HEK293T (cell line): ENCODE data around the gene FAM170B.

Source experiments
- CTCF ChIA-PET: fragments of 350-600 bp; formaldehyde crosslinking; extraction: SDS; loops from one replicate; lab custom pipeline; 2021; ENCODE audit warnings: antibody characterized with exemption, inconsistent platforms; lab: Yijun Ruan, JAX
- POLR2A ChIA-PET: fragments of 350-600 bp; formaldehyde crosslinking; extraction: SDS; loops from one replicate; lab custom pipeline; 2020; ENCODE audit warnings: antibody characterized with exemption, inconsistent platforms; lab: Yijun Ruan, JAX
- DNase-seq: peaks from one replicate; pipeline ENCODE4 v3.0.0; 2012; ENCODE audit warnings: mixed read lengths; ENCODE audit errors: extremely low spot score
- ARNT ChIP-seq: fragments of 450-650 bp; IDR thresholded peaks from 2 replicates; pipeline ENCODE4 v1.6.1; 2017; ENCODE audit warnings: mild to moderate bottlenecking
- BHLHE40 ChIP-seq: fragments of 450-650 bp; IDR thresholded peaks from 2 replicates; pipeline ENCODE4 v1.6.1; 2016; ENCODE audit warnings: mild to moderate bottlenecking, moderate library complexity, borderline replicate concordance
- CTBP1 ChIP-seq: fragments of 450-650 bp; IDR thresholded peaks from 2 replicates; pipeline ENCODE4 v1.6.1; 2016; ENCODE audit warnings: borderline replicate concordance
- ELF4 ChIP-seq: fragments of 450-650 bp; IDR thresholded peaks from 2 replicates; pipeline ENCODE4 v1.6.1; 2017; ENCODE audit warnings: antibody characterized with exemption
- FOXA1 ChIP-seq: fragments of 450-650 bp; IDR thresholded peaks from 2 replicates; pipeline ENCODE4 v1.6.1; 2016; ENCODE audit warnings: mild to moderate bottlenecking
- FOXK2 ChIP-seq: fragments of 450-650 bp; IDR thresholded peaks from 2 replicates; pipeline ENCODE4 v1.6.1; 2016; ENCODE audit warnings: mild to moderate bottlenecking
- FOXM1 ChIP-seq: fragments of 450-650 bp; IDR thresholded peaks from 2 replicates; pipeline ENCODE4 v1.6.1; 2017; ENCODE audit warnings: mild to moderate bottlenecking, borderline replicate concordance
- HDGF ChIP-seq: fragments of 450-650 bp; IDR thresholded peaks from 2 replicates; pipeline ENCODE4 v1.6.1; 2017; ENCODE audit warnings: antibody characterized with exemption, borderline replicate concordance
- L3MBTL2 ChIP-seq: fragments of 450-650 bp; conservative IDR thresholded peaks from 2 replicates; pipeline ENCODE4 v1.6.1; 2016; ENCODE audit warnings: mild to moderate bottlenecking
- LEF1 ChIP-seq: fragments of 450-650 bp; IDR thresholded peaks from 2 replicates; pipeline ENCODE4 v1.6.1; 2017; ENCODE audit warnings: mild to moderate bottlenecking, borderline replicate concordance
- NFRKB ChIP-seq: fragments of 450-650 bp; IDR thresholded peaks from 2 replicates; pipeline ENCODE4 v1.6.1; 2016; ENCODE audit warnings: mild to moderate bottlenecking, moderate library complexity
- SP1 ChIP-seq: fragments of 450-650 bp; IDR thresholded peaks from 2 replicates; pipeline ENCODE4 v1.6.1; 2017
- SUZ12 ChIP-seq: fragments of 450-650 bp; IDR thresholded peaks from 2 replicates; pipeline ENCODE4 v1.6.1; 2016; ENCODE audit warnings: mild to moderate bottlenecking
- TARDBP ChIP-seq: fragments of 450-650 bp; IDR thresholded peaks from 2 replicates; pipeline ENCODE4 v1.6.1; 2016
- ZNF384 ChIP-seq: fragments of 450-650 bp; IDR thresholded peaks from 2 replicates; pipeline ENCODE4 v1.6.1; 2016
- TF ChIP-seq, protein P1 (sequence below): fragments of 450-650 bp; IDR thresholded peaks from 2 replicates; pipeline ENCODE4 v1.6.1; 2016

Gene FAM170B

DNA sequence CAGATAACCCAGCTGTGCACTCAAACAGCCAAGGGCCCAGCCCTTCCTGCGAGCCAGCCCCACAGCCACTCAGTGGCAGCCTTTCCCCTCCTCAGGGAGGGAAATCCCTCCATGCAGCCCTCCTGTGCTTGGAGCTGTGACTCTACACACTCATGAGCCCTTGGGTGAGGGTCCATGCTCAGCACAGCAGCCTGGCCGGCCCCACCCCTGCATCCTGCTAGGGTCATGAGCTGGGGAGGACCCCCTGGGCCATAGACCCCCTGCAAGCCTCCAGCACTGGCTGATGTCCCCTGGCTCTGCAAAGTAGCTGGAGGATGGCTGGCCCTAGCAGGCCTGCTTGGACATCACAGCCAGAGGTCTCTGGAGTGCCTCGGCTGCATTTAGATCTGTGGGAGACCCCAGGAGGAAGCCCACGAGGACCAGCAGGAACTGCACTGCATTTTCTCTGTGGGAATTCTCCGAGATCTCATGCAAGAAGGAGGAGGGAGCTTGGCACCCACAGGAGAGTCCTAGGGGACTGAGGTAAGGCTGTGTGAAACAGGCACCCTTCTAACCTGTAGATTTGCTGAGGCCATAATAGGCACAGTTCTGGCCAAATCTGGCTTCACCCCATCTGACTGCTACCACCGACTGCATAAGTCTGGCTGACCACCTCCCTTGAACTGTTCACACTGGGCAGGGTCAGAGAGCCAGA lies 37.0 kb upstream of the FAM170B start:
- POLR2A ChIA-PET = no interaction called here
- CTCF ChIA-PET = no interaction called here
- TF ChIP-seq ARNT (no peak), SP1 (no peak), FOXK2 (no peak), ELF4 (no peak), TARDBP (no peak), HDGF (no peak), NFRKB (no peak), LEF1 (no peak), L3MBTL2 (no peak), FOXA1 (no peak), CTBP1 (no peak), SUZ12 (no peak), FOXM1 (no peak)
- TF ChIP-seq, protein P1, sequence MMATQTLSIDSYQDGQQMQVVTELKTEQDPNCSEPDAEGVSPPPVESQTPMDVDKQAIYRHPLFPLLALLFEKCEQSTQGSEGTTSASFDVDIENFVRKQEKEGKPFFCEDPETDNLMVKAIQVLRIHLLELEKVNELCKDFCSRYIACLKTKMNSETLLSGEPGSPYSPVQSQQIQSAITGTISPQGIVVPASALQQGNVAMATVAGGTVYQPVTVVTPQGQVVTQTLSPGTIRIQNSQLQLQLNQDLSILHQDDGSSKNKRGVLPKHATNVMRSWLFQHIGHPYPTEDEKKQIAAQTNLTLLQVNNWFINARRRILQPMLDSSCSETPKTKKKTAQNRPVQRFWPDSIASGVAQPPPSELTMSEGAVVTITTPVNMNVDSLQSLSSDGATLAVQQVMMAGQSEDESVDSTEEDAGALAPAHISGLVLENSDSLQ = no peak
- DNase-seq = no peak

DNA sequence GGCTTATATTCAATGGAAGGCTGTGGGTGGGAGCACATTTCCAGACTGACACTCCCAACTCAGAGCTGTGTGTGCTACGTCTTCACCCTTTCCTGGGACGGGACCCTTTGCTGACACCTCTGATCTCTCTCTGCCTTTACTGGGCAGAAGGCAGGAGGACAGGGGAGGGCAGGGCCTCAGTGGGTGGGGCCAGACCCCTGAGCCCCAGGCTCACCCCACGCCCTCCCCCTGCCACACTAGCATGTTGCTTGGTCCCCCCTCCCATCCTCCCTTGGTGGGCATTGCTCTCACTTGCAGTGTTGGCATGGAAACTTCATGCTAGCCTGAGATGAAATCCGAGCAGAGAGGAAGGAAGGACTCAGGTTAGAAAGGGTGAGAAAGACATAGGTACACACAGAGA lies 36.0 kb upstream of the FAM170B start:
- no peak for TF ChIP-seq SUZ12
- no peak for TF ChIP-seq L3MBTL2
- no peak for TF ChIP-seq FOXM1
- no peak for TF ChIP-seq HDGF
- TF ChIP-seq FOXK2 = no peak
- TF ChIP-seq BHLHE40 = no peak
- TF ChIP-seq, protein P1 = no peak
- no peak for TF ChIP-seq NFRKB
- no peak for TF ChIP-seq ZNF384
- CTCF ChIA-PET = no interaction called here
- no peak for DNase-seq
- POLR2A ChIA-PET = no interaction called here

DNA sequence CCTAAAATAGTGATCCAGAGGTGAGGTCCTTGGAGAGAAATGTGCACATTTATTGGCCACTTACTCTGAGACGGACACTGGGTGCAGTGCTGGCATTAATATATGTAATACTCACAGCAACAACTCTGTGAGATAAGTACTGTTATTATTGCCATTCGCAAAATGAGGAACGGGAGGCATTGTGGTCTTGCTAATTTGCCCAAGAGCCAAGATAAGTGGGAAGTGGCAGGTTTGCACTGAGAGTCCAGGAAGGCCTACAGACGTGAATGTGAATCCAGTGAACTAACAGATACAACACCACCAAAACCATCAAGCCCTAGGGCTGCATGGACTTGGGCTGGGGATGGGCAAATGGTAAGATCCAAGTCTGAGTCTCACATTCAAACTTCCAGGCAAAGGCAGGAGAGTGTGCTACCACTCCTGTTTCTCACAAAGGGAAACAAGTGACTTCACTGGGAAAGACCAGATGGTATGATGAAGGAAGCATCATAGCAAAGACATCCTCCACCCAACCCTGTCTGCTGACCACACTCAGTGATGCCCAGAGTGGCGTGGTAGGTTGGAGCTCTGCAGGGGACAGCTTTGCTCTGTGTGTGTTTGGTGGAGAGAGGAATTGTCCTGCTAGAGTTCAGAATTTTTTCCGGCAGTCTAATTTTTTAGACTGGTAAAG lies 35.1 kb upstream of the FAM170B start:
- ChIA-PET POLR2A (no interaction called here), CTCF (no interaction called here)
- TF ChIP-seq SP1 (no peak), ARNT (no peak), FOXK2 (no peak), HDGF (no peak), ELF4 (no peak), BHLHE40 (no peak), LEF1 (no peak), FOXM1 (no peak), NFRKB (no peak), CTBP1 (no peak), TARDBP (no peak), SUZ12 (no peak), ZNF384 (no peak)
- TF ChIP-seq, protein P1 = no peak
- DNase-seq = no peak

DNA sequence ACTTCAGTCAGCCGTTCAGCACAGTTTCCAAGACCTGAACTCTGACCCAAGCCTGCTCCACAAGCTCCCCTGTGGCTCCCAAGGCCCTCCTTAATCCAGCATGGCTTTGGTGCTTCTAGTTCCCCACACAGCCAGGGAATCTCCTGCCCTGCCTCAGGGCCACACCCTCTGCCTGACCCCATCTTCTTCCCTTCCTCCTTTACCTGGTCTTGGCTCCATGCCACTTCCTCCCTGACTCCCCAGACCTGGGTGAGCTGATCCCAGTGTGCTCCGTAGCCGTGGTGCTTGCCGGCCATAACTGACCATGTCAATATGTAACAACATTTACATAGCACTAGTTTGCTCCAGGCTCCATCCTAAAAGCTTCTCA lies 34.3 kb upstream of the FAM170B start:
- ChIA-PET POLR2A (no interaction called here), CTCF (no interaction called here)
- TF ChIP-seq FOXK2 = no peak
- TF ChIP-seq CTBP1 = no peak
- no peak for TF ChIP-seq L3MBTL2
- no peak for TF ChIP-seq BHLHE40
- TF ChIP-seq FOXA1 = no peak
- no peak for TF ChIP-seq ZNF384
- TF ChIP-seq LEF1 = no peak
- TF ChIP-seq SP1 = no peak
- TF ChIP-seq, protein P1 = no peak
- no peak for TF ChIP-seq FOXM1
- TF ChIP-seq ARNT = no peak
- DNase-seq = no peak

DNA sequence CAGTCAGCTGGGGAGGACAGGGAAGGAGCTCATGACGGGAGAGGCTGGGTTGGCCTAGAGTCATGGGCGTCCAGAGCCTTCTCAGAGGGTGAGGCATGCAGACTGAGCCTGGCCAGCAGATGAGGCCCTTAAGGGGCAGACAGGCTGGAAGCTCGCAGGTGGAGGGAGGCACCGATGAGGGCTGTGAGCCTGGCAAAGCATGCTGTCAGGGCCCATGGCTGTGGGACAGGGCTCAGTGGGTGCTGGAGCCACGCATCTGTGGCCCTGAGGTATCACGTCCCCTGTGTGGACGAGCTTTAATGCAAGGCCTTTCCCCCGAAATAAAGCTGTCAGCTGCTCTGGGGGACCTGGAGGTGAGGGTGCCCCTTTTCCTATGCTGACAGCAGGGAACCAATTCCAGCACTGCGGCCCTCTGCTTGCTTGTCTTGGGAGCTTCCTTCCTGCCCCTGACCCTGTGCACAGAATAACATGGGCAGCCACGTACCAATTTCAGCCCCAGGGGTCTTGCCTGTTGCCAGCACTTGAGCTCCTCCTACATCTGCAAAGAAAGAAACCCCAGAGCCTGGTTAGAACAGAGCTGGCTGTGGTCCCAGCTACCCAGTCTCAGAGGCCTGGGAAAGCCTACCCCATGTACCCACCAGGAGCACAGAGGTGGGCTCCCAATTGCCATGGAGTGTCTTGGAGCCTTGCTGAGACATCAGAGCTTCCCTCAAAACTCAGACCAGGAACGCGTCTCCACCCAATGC lies 33.8 kb upstream of the FAM170B start:
- ChIA-PET POLR2A (no interaction called here), CTCF (no interaction called here)
- no peak for DNase-seq
- TF ChIP-seq NFRKB (no peak), TARDBP (no peak), ELF4 (no peak), LEF1 (no peak), FOXK2 (no peak), BHLHE40 (no peak), ZNF384 (no peak)
- TF ChIP-seq, protein P1 = no peak
